Loucy (cell line): ENCODE data around the gene RCL1.

Experiments
- EZH2phosphoT487 ChIP-seq: fragments of 200-600 bp; IDR thresholded peaks from 2 replicates; pipeline ENCODE4 v1.6.1; 2018; ENCODE audit warnings: antibody characterized with exemption, mild to moderate bottlenecking, moderate library complexity, borderline replicate concordance
- TF ChIP-seq, protein P1 (sequence below): fragments of 200-600 bp; sonication (generic); conservative IDR thresholded peaks from 2 replicates; pipeline ENCODE4 v1.5.1; 2014; ENCODE audit warnings: mild to moderate bottlenecking, antibody characterized with exemption, low read length

DNA sequence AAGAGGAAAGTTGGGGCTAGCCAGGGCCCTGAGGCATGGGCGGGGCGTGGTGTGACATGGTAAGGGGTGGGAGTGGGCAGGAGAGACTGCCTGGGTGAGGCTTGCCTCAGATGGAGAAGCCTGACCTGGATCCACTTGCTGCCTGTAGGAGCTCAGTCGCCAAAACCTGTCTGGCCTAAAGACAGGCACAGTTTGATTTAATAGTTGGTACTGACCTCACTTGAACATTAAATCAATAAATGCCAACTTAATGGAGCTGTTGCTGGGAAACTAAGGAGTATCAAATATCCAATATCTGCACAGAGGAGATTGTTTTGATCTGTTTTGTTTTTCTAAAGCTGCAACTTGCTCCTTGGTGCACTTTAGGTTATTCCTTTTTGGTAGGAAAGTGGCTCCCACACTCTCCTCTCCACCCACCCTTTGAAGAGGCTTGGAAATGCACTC is 86.4 kb downstream of the RCL1 start:
- TF ChIP-seq, protein P1, sequence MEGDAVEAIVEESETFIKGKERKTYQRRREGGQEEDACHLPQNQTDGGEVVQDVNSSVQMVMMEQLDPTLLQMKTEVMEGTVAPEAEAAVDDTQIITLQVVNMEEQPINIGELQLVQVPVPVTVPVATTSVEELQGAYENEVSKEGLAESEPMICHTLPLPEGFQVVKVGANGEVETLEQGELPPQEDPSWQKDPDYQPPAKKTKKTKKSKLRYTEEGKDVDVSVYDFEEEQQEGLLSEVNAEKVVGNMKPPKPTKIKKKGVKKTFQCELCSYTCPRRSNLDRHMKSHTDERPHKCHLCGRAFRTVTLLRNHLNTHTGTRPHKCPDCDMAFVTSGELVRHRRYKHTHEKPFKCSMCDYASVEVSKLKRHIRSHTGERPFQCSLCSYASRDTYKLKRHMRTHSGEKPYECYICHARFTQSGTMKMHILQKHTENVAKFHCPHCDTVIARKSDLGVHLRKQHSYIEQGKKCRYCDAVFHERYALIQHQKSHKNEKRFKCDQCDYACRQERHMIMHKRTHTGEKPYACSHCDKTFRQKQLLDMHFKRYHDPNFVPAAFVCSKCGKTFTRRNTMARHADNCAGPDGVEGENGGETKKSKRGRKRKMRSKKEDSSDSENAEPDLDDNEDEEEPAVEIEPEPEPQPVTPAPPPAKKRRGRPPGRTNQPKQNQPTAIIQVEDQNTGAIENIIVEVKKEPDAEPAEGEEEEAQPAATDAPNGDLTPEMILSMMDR = no peak
- TF ChIP-seq EZH2phosphoT487 = no peak
